Thyroid gland (tissue), 4 donors: Measurements from ENCODE around the gene MAVS.

Experiments
- POLR2A ChIP-seq, 2 donors: fragments of 450-650 bp; IDR thresholded peaks; one replicate each; pipeline ENCODE4 v1.6.1; 2017; ENCODE audit warnings: antibody characterized with exemption in 2 of 2, mild to moderate bottlenecking in 2 of 2, moderate library complexity in 1 of 2
- TF ChIP-seq, protein P1 (sequence below), 6 experiments: fragments of 200-600 bp in 3 of 6; fragments of 450-650 bp in 3 of 6; sonication (generic) in 3 of 6; IDR thresholded peaks; one replicate each; pipeline ENCODE4 v1.5.1; 2016 to 2019; ENCODE audit warnings: antibody characterized with exemption in 6 of 6, mild to moderate bottlenecking in 2 of 6, inconsistent platforms in 1 of 6, moderate library complexity in 1 of 6

DNA sequence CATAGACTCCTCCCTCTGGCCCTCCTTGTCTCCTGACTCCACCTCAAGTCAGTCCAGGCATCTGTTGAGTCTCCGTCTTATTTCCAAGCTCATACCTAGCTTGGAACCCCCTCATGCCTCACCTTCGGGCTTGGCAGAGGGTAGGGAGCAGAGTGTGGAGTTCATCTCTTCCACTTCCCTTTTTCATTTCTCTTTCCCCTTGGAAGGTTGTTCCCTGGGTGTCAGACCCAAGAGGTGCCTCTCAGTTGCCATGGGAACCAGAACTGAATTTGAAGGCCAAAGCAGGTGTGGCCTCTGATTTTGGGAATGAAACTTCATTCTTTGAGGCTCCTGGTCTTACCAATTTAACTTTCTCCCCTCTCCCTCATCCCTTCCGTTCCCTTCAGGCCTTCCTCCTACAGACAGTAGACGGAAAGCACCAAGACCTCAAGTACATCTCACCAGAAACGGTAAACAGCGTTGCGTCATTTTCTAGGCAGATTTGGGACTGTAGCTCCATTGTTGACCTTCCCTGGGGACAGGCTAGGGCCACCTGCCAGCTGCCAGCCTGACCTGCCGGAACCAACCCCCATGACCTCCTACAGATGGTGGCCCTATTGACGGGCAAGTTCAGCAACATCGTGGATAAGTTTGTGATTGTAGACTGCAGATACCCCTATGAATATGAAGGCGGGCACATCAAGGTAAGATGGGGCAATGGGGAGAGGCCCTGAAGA is 44.0 kb upstream of the MAVS start:
- TF ChIP-seq, protein P1, sequence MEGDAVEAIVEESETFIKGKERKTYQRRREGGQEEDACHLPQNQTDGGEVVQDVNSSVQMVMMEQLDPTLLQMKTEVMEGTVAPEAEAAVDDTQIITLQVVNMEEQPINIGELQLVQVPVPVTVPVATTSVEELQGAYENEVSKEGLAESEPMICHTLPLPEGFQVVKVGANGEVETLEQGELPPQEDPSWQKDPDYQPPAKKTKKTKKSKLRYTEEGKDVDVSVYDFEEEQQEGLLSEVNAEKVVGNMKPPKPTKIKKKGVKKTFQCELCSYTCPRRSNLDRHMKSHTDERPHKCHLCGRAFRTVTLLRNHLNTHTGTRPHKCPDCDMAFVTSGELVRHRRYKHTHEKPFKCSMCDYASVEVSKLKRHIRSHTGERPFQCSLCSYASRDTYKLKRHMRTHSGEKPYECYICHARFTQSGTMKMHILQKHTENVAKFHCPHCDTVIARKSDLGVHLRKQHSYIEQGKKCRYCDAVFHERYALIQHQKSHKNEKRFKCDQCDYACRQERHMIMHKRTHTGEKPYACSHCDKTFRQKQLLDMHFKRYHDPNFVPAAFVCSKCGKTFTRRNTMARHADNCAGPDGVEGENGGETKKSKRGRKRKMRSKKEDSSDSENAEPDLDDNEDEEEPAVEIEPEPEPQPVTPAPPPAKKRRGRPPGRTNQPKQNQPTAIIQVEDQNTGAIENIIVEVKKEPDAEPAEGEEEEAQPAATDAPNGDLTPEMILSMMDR (IDR thresholded peaks at IDR 0.05), result no peak
- TF ChIP-seq POLR2A (IDR thresholded peaks at IDR 0.05), result no peak
